Measurements from ENCODE around the gene KRT36.

- TF ChIP-seq CTCF (IDR thresholded peaks at IDR 0.05) (no peak), ZFX (IDR thresholded peaks at IDR 0.05; ENCODE audit: borderline replicate concordance) (no peak)
These were observed 11.5 kb downstream of the KRT36 start for GRCh38 chr17:41478237-41478636.
